Measurements from ENCODE around the gene TRIOBP.
A peak's percentile ranks its signal among the peaks of the same experiment; 100 is the strongest.

The TRIOBP gene

DNA sequence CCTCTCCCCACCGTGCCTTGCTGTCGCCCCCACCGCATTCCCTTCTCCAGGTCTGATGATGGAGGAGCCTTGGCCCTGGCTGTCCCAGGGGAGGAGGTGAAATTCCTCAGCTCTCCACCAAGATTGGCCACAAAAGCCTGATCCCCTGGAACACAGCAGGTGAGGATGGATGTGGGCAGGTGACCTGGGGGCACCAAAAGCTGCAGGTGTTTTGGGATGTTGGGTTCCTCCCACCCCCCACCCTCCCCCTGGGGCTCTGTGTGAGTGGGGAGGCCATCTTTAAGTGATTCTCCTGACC, 639 bp downstream of the TRIOBP start:
- TF ChIP-seq, protein P1, sequence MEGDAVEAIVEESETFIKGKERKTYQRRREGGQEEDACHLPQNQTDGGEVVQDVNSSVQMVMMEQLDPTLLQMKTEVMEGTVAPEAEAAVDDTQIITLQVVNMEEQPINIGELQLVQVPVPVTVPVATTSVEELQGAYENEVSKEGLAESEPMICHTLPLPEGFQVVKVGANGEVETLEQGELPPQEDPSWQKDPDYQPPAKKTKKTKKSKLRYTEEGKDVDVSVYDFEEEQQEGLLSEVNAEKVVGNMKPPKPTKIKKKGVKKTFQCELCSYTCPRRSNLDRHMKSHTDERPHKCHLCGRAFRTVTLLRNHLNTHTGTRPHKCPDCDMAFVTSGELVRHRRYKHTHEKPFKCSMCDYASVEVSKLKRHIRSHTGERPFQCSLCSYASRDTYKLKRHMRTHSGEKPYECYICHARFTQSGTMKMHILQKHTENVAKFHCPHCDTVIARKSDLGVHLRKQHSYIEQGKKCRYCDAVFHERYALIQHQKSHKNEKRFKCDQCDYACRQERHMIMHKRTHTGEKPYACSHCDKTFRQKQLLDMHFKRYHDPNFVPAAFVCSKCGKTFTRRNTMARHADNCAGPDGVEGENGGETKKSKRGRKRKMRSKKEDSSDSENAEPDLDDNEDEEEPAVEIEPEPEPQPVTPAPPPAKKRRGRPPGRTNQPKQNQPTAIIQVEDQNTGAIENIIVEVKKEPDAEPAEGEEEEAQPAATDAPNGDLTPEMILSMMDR (IDR thresholded peaks at IDR 0.05; ENCODE audit: insufficient read depth, low read depth, low read length, missing control alignments): no peak
- no peak for DNase-seq (ENCODE audit: low read depth)
- H3K4me3 ChIP-seq (ENCODE audit: low read length): no peak overlapping the region

DNA sequence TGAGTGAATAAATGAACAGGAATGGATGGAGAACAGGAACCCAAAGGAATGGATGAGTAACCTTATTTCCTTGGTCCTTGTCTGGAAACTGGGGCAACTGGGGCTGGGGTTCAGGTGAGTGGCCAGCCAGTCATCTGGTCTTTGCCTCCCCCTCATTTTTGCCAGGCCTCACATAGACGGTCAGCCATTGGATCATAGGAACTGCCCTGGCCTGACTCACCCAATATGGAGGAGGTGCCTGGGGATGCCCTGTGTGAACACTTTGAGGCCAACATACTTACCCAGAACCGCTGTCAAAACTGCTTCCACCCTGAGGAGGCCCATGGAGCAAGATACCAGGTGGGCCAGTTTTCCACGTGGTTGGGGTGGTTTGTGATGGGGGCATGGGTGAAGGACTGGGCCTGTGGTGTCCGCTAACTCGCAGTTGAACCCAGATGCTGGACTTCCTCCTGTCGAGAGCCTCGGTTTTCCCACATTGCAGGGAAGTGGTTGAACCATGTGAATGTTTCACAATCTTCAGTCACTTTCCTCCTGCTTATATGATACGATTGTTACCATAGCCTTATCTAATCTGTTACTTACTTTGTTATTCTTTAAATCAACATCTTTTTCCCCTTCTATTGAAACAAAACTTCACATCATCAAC, 4.4 kb downstream of the TRIOBP start:
- DNase-seq (ENCODE audit: low read depth): no peak
- H3K4me3 ChIP-seq (ENCODE audit: low read length): no peak overlapping the region
- TF ChIP-seq, protein P1 (IDR thresholded peaks at IDR 0.05; ENCODE audit: insufficient read depth, low read depth, low read length, missing control alignments): no peak

DNA sequence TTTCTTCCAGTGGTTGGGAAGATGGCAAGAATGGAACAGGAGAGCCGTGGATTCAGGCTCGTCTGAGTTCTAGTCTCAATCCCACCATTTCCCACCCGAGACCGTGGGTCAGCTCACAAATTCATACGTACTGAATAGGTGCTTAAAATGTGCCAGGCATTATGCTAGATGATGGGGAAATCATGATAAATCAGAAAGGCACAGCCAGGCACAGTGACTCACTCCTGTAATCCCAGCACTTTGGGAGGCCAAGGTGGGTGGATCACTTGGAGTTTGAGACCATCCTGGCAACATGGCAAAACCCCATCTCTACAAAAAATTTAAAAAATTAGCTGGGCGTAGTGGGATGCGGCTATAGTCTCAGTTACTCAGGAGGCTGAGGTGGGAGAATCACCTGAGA, 7.1 kb downstream of the TRIOBP start:
- no peak overlapping the region for H3K4me3 ChIP-seq (ENCODE audit: low read length)
- DNase-seq (ENCODE audit: low read depth): peak; percentile 47
- TF ChIP-seq, protein P1 (IDR thresholded peaks at IDR 0.05; ENCODE audit: insufficient read depth, low read depth, low read length, missing control alignments): no peak

DNA sequence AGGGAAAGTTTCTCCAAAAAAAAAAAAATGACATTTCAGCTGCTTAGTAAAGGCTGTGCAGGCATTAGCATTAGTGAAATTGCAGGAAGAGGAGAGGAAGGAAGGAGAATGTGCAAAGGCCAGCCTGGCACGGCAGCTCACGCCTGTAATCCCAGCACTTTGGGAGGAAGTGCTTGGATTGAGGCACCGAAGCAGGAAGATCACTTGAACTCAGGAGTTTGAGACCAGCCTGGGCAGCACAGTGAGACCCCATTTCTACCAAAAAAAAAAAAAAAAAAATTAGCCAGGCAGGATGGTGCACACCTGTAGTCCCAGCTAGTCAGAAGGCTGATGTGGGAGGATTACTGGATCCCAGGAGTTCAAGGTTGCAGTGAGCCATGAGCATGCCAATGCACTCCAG, 7.8 kb downstream of the TRIOBP start:
- TF ChIP-seq, protein P1 (IDR thresholded peaks at IDR 0.05; ENCODE audit: insufficient read depth, low read depth, low read length, missing control alignments): no peak
- no peak overlapping the region for H3K4me3 ChIP-seq (ENCODE audit: low read length)
- DNase-seq (ENCODE audit: low read depth): no peak

DNA sequence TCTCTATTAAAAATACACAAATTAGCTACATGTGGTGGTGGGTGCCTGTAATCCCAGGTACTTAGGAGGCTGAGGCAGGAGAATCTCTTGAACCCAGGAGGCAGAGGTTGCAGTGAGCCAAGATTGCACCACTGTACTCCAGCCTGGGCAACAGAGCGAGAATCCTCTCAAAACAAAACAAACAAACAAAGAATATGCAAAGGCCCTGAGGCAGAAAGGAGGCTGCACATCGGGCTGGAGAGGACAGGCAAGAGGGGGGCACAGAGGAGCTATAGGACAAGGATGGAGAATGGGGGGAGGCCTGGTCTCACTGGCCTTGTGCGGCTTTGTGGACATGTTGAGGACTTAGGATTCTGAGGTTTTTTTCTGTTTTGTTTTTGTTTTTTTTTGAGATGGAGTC, 8.4 kb downstream of the TRIOBP start:
- no peak overlapping the region for H3K4me3 ChIP-seq (ENCODE audit: low read length)
- TF ChIP-seq, protein P1 (IDR thresholded peaks at IDR 0.05; ENCODE audit: insufficient read depth, low read depth, low read length, missing control alignments): no peak
- DNase-seq (ENCODE audit: low read depth): no peak

DNA sequence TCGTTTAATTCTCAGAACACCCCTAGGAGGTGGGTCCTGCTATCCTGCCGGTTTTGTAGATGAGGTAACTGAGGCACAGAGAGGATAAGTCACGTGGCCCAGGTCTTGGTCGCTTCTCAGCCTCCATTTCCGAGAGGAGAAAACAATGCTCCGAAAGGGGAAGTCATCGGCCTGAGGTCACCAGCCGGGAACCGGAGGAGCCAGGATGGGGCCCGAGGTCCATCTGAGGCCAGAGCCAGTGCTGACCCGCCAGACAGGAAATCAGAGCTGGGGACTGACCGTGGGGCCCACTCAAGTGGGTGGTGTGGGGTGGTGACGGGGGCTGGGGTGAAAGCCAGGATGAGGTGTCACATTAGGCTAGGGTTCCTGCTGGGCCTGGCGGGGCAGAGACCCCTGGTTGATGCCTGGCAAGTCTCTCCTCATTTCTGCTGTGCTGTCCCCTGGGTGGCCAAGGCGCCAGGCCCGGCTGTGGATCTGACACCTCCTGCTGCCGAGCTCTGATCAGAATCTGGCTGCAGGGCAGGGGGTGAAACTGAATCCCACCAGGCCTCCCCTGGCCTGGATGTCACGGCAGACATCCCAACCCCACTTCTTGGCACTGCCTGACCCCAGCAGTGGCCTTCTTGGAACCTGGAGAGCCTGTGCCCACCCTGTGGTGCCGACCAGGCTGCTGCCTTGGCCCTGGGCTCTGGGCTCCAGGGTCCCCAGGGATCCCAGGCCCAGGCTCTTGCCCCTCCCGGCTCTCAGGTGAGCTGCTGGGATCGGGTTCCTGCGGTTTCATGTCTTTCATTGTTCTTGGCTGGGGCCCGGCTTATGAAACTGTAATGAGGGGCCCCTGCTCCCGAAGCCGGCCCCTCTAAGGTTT, 12.0 kb downstream of the TRIOBP start:
- DNase-seq (ENCODE audit: low read depth): no peak
- no peak overlapping the region for H3K4me3 ChIP-seq (ENCODE audit: low read length)
- TF ChIP-seq, protein P1 (IDR thresholded peaks at IDR 0.05; ENCODE audit: insufficient read depth, low read depth, low read length, missing control alignments): no peak

DNA sequence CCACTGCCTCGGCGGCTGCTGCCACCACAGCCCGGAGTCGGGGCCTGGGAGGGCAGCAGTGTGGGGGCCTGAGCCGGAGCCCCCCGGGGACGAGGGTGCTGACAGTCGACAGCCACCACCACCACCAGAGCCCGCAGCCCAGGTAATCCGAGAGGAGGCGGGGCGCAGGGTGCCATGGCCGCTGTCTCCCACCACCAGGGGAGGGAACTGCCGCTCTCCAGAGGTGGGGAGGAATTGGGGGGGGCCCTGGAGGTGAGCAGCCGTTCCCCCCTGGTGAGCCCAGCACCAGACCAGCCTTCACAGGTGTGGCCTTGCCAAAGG, 12.6 kb downstream of the TRIOBP start:
- H3K4me3 ChIP-seq (ENCODE audit: low read length): no peak overlapping the region
- TF ChIP-seq, protein P1 (IDR thresholded peaks at IDR 0.05; ENCODE audit: insufficient read depth, low read depth, low read length, missing control alignments): no peak
- DNase-seq (ENCODE audit: low read depth): no peak

Data from epithelial cell of esophagus (primary cell).